ENCODE measurements around the gene OPA1.

- TF ChIP-seq CTCF (IDR thresholded peaks at IDR 0.05) = no peak
- no peak for TF ChIP-seq EP300 (IDR thresholded peaks at IDR 0.05)
- TF ChIP-seq POLR2A (IDR thresholded peaks at IDR 0.05) = no peak
Observed at GRCh38 chr3:193560091-193560490, 32.9 kb upstream of the OPA1 start.
